HG03039 (cell line): ENCODE measurements around the gene ZNF410.
"Not testable (repeated sequence)": the region's sequence is repeated elsewhere in the genome, so short reads cannot be mapped to it uniquely, and the experiment has no call there.

Experiments
- ATAC-seq: cut with Tn5 transposase; IDR thresholded peaks from one replicate; pipeline ENCODE4 v1.9.1; 2021; ENCODE audit warnings: mild to moderate bottlenecking, moderate library complexity; ENCODE audit not compliant: unreplicated experiment

Gene ZNF410

GRCh38 chr14:73886449-73887317 is at the start of gene ZNF410:
Gene ZNF410, plus strand, starts transcription at chr14:73886859. Its CDS starts 5,317 bp downstream, at chr14:73892176.
- ATAC-seq, result peak; percentile 96

GRCh38 chr14:73838293-73839034 is 48.2 kb upstream of the ZNF410 start:
- ATAC-seq, result not testable (repeated sequence)

DNA sequence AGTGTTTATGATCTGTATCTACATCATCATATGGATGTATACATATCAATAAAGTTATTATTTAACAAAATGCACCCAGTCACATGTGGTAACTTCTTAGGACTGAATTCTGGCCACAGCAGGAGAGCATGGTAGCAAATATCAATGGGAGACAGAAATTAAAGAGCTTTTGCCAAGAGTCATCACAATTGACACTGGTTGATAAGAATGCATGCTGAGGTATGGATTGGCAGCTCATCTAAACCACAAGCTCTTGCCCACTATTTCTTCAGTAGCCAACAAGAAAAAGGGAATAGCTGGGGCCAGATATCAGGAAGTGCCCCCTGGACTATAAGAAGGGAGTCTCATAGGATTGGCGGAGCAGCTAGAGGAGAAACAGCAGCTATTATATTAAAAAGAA is 44.5 kb upstream of the ZNF410 start:
- no peak for ATAC-seq

DNA sequence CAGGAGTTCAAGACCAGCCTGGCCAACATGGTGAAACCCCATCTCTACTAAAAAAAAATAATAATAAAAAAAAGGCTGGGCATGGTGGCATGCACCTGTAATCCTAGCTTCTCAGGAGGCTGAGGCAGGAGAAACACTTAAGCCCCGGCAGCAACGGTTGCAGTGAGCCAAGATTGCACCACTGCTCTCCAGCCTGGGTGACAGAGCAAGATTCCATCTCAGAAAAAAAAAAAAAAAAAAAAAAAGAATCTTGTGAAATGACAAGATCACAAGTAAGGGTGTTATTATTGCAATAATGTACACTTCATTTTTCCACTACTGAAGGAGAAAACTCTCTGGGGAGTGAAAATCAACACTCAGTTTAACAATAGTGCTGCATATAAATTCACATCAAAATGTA is 43.8 kb upstream of the ZNF410 start:
- ATAC-seq, result no peak

GRCh38 chr14:73843296-73843695 is 43.4 kb upstream of the ZNF410 start:
- ATAC-seq, result no peak

- no peak for ATAC-seq
Observed at GRCh38 chr14:73846947-73847346, 39.7 kb upstream of the ZNF410 start.

- no peak for ATAC-seq
Observed at GRCh38 chr14:73851000-73851399, 35.7 kb upstream of the ZNF410 start.

- peak; percentile 75 for ATAC-seq
Observed at GRCh38 chr14:73851567-73852382, 34.9 kb upstream of the ZNF410 start, which contains the start of gene PTGR2. Gene PTGR2, plus strand, starts transcription at chr14:73851831. Its CDS starts 7,032 bp downstream, at chr14:73858863.

DNA sequence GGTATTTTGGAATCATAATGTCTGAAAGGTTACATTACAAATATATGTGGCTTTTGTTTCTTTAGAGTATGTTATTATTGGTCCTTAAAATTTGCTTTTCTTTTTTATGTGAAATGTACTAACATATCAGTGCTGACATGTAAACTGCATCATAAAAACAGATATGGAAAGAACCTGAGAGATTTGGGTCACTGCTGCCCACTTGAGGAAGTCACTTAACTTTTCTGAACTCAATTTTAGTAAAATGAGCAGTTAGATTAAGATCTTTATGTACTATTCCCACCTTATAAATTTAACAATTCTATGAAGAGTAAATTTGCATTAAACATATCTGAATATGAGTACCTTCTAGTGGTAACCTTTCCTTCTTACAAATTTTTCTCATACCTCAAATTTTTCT is 27.5 kb upstream of the ZNF410 start:
- no peak for ATAC-seq

DNA sequence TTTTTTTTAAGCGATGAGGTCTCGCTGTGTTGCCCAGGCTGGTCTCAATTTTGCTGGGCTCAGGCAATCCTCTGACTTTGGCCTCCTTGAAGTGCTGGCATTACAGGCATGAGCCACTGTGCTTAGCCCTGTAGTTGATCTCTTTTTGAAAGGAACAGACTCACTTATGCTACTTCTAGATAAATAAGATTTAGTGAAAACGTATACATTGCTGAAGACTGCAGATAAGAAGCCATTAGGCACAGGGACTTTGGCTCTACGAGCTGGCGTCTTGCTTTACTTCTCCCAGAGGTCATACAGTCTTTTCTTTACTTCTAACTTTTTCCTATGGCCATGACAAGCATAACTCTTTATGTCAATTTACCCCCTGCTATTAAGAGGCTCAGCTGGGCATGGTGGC is 25.6 kb upstream of the ZNF410 start:
- ATAC-seq, result no peak

DNA sequence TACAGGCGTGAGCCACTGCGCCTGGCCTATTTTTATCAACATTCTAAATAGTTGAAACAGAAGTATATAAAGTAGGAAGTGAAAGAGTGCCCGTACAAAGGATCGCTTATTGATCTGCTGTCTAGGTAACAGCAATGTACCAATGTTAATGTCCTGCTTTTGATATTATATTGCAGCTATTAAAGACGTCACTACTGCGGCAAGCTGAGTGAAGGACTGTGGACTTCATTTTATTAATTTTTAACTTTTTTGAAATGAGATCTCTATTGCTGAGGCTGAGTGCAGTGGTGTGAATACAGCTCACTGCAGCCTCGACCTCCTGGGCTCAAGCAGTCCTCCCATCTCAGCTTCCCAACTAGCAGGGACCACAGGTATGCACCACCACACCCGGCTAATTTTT is 24.2 kb upstream of the ZNF410 start:
- ATAC-seq, result no peak

- no peak for ATAC-seq
Observed at GRCh38 chr14:73863209-73863608, 23.4 kb upstream of the ZNF410 start.

GRCh38 chr14:73865534-73866113 is 21.0 kb upstream of the ZNF410 start:
- no peak for ATAC-seq

- ATAC-seq, result not testable (repeated sequence)
Observed at GRCh38 chr14:73869754-73870153, 16.9 kb upstream of the ZNF410 start.

DNA sequence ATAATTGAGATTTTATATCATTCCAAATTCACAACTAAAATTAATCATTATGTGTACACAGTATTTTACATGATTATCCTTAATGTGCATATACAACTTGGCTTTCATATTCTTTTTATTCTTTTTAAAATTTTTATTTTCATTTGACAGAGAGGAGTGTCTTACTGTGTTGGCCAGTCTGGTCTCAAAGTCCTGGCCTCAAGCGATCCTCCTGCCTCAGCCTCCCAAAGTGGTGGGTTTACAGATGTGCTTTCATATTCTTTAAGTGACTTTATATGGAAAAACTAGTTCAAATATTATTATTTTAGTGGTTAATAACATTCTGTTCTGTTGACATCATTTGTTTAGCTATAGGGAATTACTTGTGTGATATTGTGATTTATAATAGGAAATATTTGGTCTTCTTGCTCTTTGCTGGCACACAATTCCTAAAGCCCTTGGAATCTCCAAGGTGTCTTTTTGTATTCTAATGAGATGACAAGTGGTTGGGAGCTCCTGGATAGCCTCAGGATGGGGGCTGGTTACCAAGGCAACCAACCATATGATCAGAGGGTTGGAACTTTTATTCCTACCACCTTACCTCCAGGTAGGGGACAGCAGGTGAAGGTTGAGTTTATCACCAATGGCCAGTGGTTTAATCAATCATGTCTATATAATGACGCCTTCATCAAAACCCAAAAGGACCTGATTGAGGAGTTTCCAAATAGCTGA is 16.0 kb upstream of the ZNF410 start:
- no peak for ATAC-seq

DNA sequence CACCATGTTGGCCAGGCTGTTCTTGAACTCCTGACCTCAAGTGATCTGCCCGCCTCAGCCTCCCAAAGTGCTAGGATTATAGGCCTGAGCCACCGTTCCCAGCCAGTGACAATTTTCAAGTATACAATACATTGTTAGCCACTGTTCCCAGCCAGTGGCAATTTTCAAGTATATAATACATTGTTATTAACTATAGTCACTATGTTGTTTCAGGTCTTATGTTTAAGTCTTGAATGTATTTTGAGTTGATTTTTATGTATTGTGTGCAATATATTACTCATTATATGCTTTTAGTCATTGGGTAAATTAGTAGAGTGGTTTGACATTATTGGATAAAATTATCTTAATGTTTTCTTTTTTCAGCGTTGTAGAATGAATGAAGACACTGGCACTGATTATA is 13.0 kb upstream of the ZNF410 start:
- no peak for ATAC-seq

DNA sequence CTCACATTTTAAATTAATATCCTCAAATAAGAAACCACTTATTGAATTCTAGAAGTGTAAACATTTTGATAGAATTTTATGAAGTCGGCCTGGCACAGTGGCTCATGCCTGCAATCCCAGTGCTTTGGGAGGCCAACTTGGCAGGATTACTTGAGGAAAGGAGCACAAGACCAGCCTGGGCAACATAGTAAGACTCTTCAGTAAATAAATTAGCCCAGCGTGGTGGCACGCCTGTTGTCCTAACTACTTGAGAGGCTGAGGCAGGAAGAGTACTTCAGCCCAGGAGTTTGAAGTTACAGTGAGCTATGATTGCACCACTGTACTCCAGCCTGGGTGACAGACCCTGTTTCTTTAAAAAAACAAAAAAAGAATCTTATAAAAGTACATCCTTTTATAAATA is 8.9 kb upstream of the ZNF410 start:
- no peak for ATAC-seq

DNA sequence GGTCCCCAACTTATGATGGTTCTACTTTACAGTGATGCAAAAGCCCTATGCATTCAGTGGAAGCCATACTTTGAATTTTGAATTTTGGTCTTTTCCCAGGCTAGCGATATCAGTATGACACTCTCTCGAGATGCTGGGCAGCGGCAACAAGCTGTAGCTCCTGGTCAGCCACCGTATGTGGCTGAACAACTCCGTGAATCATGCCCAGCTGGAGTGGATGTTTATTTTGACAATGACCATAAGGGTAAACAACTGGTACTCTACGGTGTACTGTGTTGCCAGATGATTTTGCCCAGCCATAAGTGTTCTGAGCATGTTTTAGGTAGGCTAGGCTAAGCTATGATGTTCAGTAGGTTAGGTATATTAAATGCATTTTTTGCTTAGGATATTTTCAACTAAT is 8.2 kb upstream of the ZNF410 start:
- no peak for ATAC-seq

GRCh38 chr14:73879027-73879426 is 7.6 kb upstream of the ZNF410 start:
- no peak for ATAC-seq
